DMS114 treated with DMSO at 0.1 percent for 48 hours (cell line): ENCODE results near the gene SH2D2A.

Source experiments
- DNase-seq: peaks from one replicate; lab custom pipeline; 2025; ENCODE audit not compliant: unreplicated experiment; lab: John Stamatoyannopoulos, UW

SH2D2A gene

DNA sequence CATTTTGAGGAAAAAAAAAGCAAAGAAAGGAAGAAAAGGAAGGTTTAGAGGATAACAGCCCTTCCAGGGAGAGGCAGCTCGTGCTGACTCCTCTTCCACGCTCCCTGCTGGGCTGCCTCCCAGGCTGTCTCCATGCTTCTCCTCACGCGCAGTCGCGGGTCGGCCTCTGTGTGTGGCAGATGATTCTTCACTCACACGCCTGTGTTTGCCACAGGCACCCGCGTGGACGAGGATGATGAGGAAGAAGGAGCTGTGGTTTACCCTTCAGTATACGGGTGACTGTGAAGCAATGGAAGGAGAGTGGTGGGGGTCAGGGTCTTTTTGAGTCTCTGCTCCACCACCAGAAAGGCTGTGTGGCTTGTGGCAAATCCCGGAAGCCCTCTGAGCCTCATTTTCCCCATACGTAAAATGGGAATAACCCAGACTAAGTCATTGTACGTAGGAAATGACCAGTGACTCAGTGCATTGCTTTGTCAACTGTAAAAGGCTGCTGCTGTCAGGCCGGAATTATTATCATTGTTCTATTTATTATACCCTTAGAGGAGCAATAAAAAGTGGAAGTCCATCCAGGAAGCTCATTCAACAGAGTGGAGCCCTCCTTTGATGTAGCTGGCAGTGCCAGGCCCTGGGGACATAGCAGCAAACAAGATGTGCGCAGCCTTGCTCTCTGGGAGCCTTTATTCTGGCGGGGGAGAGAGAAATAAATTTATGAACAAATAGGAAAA lies 11.9 kb upstream of the SH2D2A start:
- DNase-seq = no peak

DNA sequence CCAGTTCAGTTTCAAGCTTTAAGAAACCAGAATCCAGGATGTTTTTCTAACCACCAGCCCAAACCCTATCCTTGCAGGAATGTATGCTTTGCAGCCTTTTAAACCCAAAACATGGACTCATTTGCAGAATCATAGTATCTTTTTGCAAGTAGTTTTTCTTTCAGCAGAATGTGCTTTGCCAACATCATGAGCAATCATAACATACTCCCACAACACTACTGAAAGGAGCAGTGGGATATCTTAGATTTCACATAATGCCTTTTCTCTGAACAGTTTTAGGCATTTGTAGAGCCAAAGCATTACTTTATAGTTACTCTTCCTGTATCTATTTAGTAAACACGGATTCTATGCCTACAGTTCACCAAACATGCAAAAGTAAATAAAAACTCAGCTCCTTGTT lies 10.0 kb upstream of the SH2D2A start:
- no peak for DNase-seq

DNA sequence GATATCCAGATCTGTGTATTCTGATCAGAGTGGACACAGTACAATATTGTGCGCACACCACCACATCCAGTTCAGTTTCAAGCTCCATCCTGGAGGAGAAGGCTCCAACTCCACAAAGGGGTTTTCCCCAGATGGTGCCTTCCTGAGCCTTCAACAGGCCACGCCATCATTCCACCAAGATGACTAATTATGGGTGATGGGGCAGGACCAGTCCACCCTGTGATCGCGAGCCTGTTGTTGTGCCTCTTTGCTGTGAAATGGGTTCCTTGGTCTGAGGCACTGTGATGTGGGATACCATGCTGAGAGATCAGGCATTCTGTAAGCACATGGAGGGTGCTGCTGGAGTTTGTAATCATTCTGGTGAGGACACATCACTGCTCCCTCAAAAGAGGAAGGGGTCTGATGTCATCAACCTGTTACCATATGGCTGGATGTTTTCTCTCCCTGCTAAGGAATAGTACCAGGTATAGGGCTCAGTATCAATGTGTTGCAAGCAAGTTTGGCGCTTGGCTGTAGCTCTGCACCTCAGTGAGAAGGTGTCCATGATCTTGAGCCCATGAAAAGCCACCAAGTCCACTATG lies 6.7 kb upstream of the SH2D2A start:
- no peak for DNase-seq

DNA sequence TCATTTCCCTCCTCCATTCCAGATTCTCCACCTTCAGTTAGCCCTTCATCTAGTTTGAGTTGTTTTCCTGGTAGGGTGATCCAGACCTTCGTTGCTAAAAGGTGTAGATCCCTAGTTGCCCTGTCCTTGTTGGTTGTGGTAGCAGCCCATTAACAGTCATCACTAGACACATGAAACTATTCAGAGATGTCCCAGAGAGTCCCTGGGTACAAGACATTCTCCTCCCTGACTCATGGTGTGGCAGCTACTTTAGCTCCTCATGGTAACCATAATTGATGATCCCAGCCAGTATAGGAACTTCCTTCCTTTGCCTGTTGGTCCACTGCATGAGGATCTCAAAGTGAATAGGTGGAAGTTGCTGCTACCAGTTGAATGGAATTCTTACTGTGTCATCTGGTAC lies 6.0 kb upstream of the SH2D2A start:
- DNase-seq = no peak

DNA sequence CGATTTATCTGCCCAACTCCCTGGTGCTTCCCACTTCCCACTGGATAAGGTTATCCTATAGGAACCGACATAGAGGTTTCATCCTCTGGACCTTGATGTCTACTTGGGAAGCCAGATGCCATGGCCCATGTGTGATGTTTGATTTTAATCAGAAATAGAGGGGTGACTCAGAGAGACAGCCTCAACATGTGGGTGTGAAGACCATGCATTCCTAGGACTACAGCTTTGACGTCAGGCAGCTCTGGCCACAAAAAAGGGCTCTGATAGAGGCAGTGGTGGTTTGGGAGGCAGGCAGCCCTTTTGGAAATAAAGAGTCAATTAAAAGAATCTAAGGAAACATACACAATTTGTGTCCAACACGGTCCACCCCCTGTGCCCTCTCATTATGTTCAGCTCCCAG lies 5.2 kb upstream of the SH2D2A start:
- DNase-seq = no peak

DNA sequence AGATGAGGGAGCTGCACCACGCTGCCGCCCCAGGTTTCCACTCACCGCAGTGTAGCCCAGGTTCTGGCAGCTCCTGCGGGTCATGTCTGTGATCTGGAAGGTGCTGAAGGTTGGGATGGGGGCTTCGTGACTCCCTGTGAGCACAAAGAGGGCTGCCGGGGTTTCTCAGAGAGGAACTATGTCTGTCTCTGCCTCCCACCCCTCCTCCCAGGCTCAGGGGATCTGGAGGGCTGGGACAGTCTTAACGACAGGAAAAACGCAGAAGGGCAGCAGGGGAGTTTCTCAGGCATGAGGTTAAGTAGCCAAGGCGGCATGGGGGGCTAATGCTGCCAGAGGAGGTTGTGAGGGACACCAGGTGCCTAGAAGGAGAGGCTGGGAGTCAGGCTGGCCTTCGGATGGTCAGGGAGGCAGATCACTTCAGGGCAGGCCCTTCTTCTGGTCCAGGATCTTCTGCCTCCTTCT lies 656 bp downstream of the SH2D2A start:
- DNase-seq = no peak

DNA sequence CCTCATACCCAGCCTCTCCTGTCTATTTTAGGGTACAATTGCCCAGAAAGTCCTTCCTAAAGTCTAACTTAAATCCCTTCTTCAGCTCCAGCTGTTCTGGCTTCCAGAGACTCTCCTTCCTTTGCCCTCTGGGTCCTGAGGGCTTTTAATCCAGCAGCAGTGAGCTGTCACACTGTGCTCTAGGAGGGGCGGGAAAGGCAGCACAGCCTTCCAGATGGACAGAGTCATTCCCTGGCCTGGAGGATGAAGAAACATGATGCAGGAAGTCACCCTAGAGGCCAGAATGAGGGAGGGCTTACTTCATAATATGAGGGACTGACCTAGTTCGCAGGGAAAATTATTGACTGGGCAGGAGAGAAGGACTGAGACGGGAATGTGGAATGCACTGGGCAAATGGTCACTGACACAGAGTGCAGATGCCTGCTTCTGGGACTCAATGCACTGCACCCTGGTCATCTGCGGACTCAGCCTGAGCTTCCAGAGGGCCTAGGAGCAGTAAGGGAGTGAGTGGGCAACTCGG lies 1.3 kb downstream of the SH2D2A start:
- DNase-seq = no peak

DNA sequence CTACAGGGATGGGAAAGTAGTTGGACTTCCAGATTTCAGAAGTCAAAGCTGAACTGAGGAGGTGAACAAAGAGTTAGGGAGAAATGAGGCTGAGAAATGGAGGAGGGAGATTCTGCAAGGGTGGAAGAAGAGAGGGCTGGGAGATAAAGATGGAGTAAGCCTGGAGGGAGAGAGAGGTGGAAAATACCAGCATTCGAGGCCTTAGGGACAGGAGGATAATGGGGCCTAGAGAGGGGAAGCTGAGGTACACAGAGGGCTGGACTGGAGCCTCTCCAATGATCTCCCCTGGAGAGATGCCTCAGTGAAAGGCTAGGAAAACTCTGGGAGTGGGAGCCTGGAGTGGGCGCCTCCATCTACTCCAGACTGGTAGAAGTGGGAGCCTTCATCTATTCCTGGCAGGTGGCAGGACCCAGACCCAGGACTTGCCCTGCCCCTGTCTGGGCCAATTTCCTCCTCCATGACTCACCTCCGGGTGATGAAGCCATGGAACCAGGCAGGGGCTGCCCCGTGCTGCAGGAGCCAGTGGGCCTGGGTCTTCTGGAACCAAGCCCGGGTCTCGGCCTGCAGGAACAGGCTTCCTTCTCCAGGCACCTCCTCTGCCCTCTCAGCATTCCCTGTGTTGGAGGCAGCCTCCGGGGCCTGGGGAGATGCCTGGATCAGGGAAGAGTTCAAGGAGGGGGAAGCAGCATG lies 1.9 kb downstream of the SH2D2A start:
- DNase-seq = no peak

DNA sequence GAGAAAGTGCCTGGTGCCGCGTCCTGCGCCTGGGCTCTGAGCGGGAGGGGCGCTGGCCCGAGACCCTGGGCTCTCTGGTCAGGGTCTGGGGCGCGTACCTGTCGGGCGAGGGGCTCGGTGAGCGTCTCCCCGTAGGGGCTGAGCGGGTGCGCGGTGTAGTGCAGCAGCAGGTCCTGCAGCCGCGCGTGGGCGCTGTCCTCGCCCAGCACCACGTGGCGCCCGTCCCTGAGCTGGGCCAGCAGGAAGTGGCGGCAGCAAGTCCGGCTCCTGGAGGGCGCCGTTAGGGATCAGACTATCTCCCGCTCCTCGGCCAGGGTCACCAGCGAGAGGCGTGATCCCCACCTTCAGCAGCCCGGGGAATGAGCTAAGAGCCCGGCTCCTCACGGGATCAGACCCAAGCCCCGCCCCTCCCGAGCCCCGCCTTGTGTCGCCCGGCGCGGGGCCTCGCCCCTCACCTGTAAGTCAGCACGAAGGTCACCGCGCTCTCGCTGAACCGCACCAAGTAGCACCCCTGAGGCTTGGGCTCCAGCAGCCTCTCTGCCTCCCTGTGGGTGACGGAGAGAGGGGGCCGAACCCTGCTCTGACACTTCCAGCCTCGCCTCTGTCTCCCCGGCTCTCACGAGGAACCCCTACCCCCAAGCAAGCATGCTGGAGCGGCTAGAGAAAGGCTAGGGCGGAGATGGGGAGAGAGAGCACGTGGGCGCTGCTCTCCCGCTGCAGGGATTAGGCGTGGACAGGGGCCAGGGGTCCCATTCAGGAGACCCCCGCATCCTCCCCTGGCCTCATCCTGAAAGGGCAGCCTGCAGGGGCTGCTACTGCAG lies 2.7 kb downstream of the SH2D2A start:
- no peak for DNase-seq

DNA sequence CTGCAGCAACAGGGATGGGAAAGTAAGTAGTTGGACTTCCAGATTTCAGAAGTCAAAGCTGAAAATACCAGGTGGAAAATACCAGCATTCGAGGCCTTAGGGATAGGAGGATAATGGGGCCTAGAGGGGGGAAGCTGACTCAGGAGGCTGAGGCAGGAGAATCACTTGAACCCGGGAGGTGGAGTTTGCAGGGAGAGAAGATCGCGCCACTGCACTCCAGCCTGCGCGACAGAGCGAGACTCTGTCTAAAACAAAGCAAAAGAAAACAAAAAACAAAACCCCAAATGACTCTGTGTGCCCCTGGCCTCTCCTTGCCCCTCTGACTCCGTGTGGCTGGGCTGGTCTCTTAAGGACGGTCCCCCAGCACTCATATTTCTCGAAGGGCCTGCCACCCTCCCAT lies 3.4 kb downstream of the SH2D2A start:
- DNase-seq = no peak

DNA sequence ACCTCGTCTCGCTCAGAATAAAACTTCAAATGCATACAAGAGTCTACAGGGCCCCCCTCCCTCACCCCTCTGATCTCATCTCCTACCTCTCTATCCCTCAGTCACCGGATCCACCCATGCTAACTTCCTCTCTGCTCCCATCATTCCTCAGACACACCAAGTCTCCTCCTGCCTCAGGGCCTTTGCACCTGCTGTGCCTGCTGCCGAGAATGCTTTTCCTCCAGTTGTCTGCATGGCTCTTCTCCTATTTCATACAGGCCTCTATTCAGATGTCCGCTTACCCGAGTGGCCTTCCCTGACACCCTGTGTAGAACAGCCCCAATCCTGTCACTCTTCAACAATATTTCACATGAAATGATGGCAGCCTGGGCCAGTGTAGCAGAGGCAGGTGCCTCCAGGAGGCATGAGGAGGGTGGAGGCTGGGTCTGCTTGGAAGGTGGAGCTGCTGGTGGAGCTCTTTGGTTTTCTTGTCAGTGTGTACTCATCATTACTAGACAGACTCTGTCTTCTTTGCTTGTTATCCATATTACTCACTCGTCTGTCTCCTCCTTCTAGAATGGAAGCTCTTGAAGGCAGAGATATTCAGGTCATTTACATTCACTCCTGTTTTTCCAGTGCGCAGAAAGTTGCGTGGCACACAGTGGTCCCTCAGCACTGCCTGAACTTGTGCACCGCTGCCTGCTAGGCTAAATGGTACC lies 4.2 kb downstream of the SH2D2A start:
- DNase-seq = no peak

DNA sequence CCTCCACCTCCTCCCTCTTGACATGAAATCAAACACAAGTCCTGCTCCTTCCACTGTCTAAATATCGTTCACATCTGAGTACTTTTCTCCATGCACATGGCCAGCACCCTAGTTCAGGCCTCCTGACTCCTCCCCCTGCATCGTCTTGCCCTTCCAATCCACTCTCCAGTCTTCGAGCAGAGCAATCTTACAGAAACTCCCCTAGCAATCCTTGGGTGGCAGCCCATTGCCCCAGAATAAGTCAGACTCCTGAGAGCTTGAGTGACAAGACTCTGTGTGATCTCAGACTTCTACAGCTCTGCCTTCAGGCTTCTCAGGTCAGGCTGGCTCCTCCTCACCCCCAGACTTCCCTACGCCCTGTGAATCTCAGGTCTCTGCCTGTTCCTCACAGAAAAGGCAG lies 5.5 kb downstream of the SH2D2A start:
- no peak for DNase-seq

DNA sequence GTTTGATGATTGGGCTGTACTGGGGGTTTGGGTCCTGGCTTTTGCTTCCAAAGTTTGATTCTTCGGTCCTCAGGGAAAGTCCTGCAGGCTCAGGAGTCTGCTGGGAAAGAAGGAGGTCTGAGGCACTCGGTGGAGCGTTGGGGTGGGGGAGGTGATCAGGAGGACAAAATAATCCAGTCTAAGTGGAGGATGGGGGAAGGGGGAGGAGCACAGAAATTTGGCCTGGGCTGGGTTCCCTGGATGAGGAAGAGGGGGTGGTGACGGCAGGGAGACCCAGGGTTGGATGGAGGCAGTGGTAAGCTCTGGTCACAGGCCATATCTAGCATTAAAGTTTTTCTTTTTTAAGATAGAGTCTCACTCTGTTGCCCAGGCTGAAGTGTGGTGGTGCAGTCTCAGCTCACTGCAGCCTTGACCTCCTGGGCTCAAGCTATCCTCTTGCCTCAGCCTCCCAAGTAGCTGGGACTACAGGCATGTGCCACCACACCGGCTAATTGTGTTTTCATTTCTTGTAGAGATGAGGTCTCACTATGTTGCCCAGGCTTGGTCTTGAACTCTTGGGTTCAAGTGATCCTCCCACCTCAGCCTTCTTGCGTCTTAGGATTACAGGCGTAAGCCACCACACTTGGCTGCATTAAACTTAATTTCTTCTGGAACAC lies 6.8 kb downstream of the SH2D2A start:
- no peak for DNase-seq

DNA sequence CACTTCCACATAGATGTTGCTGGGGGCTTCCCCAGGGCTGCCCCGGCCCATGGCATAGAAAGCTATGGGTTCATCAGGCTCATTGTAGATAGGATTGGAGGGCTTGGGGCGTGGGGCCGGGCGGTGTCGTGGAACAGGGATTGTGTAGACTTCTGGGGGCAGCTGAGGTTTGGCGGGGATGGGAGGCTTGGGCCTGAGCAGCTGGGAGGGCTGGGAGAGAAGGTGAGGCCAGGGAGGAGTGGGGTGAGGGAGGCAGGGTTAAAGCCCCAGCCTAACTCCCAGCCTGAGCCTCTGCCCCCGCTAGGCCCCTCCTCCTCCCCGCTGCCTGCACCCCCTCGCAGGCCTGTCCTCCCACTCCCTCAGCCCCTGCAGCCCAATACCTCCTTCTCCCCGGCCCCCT lies 7.4 kb downstream of the SH2D2A start:
- DNase-seq = no peak

DNA sequence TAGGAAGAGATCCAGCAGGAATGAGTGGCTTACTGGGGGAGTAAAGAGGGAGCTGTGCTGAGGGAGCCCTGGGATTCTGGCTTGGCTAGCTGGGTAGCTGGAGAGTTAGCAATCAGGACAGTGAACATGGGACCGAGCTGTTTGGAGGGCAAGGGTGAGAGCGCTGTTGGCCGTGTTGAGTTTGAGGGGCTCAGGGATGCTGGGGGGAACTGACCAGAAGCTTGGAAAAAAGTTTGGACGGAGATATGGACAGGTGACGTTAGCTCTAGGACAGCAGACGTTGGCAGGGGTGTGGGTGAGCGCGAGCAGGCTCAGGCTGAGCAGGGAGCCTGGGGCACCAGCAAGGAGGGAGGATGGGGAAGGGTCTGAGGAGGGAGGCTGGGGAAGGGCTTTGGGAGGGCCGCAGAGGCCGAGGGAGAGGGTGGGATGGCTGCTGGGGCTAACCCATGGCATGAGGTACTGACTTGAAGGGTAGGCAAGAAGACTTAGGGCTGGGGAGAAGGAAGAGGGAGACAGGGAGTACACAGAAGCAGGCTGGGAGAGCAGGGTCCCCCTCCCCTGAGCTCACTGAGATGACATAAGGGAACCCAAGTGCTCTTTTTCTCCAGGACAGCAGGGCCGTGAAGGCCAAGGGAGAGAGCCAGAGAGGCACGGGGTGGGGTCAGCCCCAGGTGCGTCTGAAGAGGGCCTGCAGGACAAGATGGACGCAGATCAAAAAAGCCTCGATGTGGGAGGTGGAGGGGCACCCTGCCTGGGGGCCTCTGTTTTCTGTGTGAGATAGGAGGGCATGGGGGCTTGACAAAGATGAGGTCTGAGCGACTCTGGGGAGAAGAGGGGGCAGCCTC lies 8.2 kb downstream of the SH2D2A start:
- no peak for DNase-seq

DNA sequence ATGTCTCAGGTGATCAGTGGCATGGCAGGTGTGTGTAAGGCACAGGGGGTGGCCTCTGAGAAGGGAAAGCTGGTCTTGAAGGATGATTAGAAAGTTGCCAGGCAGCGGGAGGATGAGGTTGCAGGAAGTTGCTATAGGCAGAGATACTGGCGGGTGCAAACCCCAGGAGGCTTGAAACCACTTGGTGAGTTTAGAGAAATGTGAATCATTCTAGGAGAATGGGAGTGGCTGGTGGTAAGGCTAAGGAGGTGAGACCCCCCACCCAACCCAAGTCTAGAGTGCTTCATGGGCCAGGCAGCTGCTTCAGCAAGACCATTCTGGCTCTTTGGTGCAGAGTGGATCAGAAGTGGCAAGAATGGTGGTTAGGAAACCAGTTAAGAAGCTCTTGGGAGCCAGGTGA lies 9.0 kb downstream of the SH2D2A start:
- DNase-seq = no peak

DNA sequence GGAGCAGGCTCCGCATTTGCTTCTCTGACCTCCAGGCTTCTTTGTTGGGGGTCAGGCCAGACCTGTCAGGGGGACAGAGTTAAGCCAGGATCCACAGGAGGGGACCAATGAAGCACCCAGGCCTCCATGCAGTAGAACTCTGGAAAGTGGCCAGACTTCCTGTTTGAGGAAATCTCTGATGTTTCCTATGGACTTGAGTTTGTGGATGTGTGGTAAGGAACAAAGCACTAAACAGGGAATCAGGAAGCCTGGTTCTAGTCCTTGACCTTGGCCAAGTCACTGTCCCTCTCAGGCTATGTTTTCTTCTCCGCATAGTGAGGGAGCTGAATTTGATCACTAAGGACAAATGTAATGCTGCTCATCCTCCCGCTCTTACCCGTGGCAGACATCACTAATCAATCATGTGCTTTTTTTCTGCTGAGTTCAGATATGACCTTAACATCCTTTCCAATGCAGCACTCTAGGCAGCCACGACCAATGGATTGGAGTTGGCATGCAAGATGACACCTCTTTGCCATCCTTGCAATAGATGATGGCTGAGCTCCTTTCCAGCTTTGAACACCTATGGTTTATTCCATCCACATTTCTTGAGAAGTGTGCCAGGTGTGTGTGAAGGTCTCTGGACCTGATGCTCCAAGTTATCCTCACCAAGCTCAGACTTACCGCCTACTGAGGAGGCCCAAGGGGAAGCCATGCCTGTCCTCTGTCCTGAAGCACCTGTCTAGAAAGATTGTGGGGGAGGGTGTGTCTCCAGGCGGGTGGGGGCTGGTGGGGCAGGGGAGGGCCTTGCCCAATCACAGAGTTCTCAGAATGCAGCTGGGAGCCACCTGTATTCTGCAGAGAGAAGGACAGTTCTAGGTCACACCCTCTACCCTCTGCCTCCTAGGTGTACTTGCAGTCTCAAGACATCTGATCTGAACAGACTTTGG lies 9.9 kb downstream of the SH2D2A start:
- no peak for DNase-seq

DNA sequence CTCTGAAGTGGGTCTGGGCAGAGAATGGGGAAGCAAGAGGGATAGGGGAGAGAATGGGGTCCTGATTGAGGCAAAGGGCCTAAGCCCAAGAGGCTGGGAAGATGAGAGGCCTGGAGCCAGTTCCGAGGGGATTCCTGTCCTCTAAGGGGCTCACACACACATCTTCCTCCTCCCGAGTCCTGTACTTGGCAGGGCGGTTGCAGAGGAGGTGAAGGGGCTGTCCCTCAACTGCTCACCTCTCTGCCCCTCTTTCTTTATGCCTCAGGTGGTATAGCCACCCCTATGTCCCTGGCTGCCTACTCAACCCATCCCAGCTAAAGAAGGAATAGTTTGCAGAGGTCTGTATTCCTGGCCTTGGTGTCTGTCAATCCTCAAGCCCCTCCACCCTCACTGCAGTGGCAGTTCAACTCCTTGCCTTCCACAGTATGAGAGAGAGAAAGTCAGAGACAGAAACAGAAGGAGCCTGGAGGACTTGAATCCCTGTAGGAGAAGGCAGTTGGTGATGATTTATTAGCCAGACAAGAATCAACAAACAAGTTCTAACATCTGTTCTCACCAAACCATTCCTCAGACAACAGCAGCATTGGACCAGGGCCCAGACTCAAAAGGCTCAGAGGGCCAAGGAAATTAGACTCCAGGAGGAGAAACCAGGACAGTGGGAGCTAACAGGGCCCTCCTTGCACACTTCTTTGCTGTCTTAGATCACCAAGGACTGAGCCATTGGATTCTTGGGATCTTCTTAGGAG lies 10.7 kb downstream of the SH2D2A start:
- DNase-seq = no peak
